ENCODE data around the gene PTOV1. TPM values are rescaled to one million over a fixed set of nuclear protein-coding genes. Genes with fewer than 3 reads are reported as not detected.

The PTOV1 gene
- total and polyA plus RNA-seq, 2 donors, result 63.6 to 125 TPM

DNA sequence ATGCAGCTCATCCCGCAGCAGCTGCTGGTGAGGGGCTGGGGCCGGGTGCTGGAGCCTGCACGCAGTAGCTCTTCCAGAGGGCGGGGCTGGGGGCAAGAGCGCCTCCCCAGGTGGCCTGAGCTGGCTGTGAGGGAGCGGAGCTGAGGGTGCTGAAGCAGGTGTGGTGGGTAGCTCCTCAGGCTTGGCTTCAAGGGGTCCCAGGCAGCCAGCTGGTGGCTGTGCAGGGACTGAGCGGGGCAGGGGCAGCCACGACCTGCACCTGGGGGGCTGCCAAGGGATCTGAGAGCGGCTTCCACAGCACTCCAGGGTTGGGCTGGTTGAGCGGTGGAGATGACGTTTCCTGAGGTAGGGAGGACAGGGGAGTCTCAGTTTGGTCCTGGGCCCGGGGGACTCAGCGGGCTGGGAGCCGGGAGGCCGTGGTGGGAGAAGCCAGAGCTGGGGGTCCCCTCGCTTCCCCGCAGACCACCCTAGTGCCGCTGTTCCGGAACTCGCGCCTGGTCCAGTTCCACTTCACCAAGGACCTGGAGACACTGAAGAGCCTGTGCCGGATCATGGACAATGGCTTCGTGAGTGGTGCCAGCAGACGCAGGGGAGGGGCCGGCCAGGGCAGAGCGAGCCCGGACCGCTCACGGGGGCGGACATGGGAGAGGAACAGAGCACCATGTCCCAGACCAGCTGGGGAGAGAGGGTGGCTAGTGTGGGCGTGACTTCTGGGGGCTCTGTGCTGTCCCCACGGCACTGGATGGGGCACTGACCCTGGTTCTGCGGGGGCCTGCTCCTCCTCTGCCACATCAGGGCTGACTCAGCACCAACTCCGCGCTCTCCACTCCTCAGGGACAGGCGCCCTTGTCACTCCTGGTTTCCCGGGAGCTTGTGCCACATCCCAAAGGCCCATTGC, 7.4 kb downstream of the PTOV1 start:
- peak in 1 of 9 donors; percentile 36 for DNase-seq (ENCODE audit: low read depth in 6 of 9, low spot score in 9 of 9)
- WGBS, result 91% methylated on average over 37 of the region's 37 CpGs
- Histone ChIP-seq H3K4me1 (ENCODE audit: control insufficient read depth in 2 of 2, insufficient read depth in 2 of 2, low read length in 2 of 2) (peaks cover 0 to 21% of the 10 kb centered on the region in 2 donors), H3K4me3 (ENCODE audit: low read length in 2 of 2) (no peak overlapping the region), H3K36me3 (ENCODE audit: control insufficient read depth in 2 of 2, insufficient read depth in 2 of 2, low read length in 1 of 2) (peaks cover 76 to 89% of the 10 kb centered on the region in 2 donors), H3K27ac (ENCODE audit: low read depth in 1 of 2, low read length in 1 of 2) (peak overlapping the region in 1 of 2 donors; percentile 20), H3K27me3 (ENCODE audit: control insufficient read depth in 2 of 2, insufficient read depth in 1 of 2, low read length in 1 of 2) (no peaks in the 10 kb centered on the region), H3K9me3 (ENCODE audit: control insufficient read depth in 2 of 2, insufficient read depth in 1 of 2, low read length in 1 of 2) (no peaks in the 10 kb centered on the region)

DNA sequence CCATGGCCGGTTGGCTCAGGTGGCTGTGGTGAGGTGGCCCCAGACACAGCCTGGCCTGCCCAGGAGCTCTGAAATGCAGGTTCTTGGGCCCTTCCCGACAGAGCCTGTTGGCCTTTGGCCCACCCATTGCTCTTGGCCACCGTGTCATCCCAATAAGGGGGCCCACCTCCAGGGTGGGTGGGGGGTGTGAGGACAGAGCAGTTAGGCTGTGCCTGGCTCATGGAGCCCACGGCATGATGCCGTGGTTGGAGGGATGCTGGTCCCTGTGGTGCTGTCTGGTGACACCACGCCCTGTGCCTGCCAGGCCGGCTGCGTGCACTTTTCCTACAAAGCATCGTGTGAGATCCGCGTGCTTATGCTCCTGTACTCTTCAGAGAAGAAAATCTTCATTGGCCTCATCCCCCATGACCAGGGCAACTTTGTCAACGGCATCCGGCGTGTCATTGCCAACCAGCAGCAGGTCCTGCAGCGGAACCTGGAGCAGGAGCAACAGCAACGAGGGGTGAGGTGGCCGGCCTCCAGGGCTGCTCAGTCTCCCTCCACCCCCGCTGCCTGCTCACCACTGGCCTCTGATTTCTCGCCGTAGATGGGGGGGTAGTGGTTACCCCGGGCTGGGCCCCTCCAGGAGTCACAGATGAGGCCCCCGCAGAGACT, 8.8 kb downstream of the PTOV1 start:
- 96% methylated on average over 22 of the region's 22 CpGs for WGBS
- DNase-seq (ENCODE audit: low read depth in 6 of 9, low spot score in 9 of 9), result no peak
- peaks cover 84 to 99% of the 10 kb centered on the region in 2 donors for H3K36me3 ChIP-seq (ENCODE audit: control insufficient read depth in 2 of 2, insufficient read depth in 2 of 2, low read length in 1 of 2)
- no peaks in the 10 kb centered on the region for H3K9me3 ChIP-seq (ENCODE audit: control insufficient read depth in 2 of 2, insufficient read depth in 1 of 2, low read length in 1 of 2)
- H3K27me3 ChIP-seq (ENCODE audit: control insufficient read depth in 2 of 2, insufficient read depth in 1 of 2, low read length in 1 of 2), result no peaks in the 10 kb centered on the region
- no peak overlapping the region for H3K27ac ChIP-seq (ENCODE audit: low read depth in 1 of 2, low read length in 1 of 2)
- H3K4me3 ChIP-seq (ENCODE audit: low read length in 2 of 2), result no peak overlapping the region
- peaks cover 0 to 13% of the 10 kb centered on the region in 2 donors for H3K4me1 ChIP-seq (ENCODE audit: control insufficient read depth in 2 of 2, insufficient read depth in 2 of 2, low read length in 2 of 2)

DNA sequence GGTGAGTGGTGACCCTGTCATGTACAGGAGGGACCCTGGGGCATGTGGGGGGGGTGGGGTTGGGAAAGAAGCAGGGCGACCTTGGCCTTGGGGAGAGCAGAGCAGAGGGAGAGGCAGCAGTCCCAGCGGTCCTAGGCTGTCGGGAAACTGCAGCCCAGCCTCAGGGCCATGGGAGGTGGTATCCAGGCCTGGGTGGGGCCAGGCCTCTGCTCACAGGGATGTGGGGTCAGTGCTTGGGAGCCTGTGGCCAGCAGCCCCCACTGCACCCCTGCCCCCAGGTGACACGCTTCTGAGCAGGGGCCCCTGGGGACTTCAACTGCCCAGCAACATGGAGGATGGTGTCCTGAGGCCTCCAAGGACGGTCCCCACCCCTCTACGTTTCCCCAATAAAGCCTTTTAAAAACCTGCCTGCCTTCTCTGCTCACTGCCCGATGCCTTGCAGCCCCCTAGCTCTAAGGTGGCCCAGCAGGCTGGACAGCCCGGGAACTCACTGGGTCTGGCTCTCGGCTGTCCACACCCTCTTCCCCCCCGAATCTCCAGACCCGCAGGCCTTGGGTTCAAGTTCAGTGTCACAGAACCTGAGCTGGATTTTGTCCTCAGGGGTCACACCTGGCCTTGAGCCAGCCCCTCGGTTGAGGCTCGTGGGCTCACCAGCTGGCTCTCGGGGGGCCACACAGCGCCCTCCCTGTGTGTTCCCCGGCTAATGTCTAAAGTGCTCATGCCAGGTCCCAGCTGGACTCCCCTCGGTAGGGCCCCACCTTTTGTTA, 9.6 kb downstream of the PTOV1 start:
- Histone ChIP-seq H3K27me3 (ENCODE audit: control insufficient read depth in 2 of 2, insufficient read depth in 1 of 2, low read length in 1 of 2) (no peaks in the 10 kb centered on the region), H3K4me3 (ENCODE audit: low read length in 2 of 2) (no peak overlapping the region), H3K27ac (ENCODE audit: low read depth in 1 of 2, low read length in 1 of 2) (no peak overlapping the region), H3K36me3 (ENCODE audit: control insufficient read depth in 2 of 2, insufficient read depth in 2 of 2, low read length in 1 of 2) (peaks cover 81 to 96% of the 10 kb centered on the region in 2 donors), H3K9me3 (ENCODE audit: control insufficient read depth in 2 of 2, insufficient read depth in 1 of 2, low read length in 1 of 2) (no peaks in the 10 kb centered on the region), H3K4me1 (ENCODE audit: control insufficient read depth in 2 of 2, insufficient read depth in 2 of 2, low read length in 2 of 2) (peaks cover 5 to 20% of the 10 kb centered on the region in 2 donors)
- DNase-seq (ENCODE audit: low read depth in 6 of 9, low spot score in 9 of 9), result no peak
- 94% methylated on average over 17 of the region's 17 CpGs for WGBS

DNA sequence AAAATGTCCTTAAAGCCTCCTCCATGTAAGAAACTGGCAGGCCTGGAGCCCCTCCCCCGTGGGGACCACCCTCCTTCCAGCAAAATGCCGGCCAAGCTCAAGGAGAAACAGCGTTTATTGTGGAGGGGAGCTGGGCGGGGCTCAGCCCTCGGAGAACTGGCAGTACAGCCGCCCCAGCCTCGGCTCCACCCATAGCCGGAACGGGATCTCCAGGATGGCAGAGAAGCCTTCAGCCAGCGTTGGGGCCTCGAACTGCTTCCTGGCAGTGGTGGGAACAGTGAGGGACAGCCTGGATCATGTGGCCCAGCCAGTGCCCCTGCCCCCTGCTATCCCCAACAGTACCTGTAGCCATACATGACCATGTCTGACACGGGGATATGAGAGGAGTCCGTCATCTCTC, 10.1 kb downstream of the PTOV1 start:
- H3K27me3 ChIP-seq (ENCODE audit: control insufficient read depth in 2 of 2, insufficient read depth in 1 of 2, low read length in 1 of 2), result no peaks in the 10 kb centered on the region
- no peaks in the 10 kb centered on the region for H3K9me3 ChIP-seq (ENCODE audit: control insufficient read depth in 2 of 2, insufficient read depth in 1 of 2, low read length in 1 of 2)
- H3K4me3 ChIP-seq (ENCODE audit: low read length in 2 of 2), result no peak overlapping the region
- H3K4me1 ChIP-seq (ENCODE audit: control insufficient read depth in 2 of 2, insufficient read depth in 2 of 2, low read length in 2 of 2), result peaks cover 9 to 25% of the 10 kb centered on the region in 2 donors
- H3K27ac ChIP-seq (ENCODE audit: low read depth in 1 of 2, low read length in 1 of 2), result no peak overlapping the region
- no peak for DNase-seq (ENCODE audit: low read depth in 6 of 9, low spot score in 9 of 9)
- H3K36me3 ChIP-seq (ENCODE audit: control insufficient read depth in 2 of 2, insufficient read depth in 2 of 2, low read length in 1 of 2), result peaks cover 80 to 90% of the 10 kb centered on the region in 2 donors
- 90% methylated on average over 13 of the region's 13 CpGs for whole genome bisulfite sequencing

DNA sequence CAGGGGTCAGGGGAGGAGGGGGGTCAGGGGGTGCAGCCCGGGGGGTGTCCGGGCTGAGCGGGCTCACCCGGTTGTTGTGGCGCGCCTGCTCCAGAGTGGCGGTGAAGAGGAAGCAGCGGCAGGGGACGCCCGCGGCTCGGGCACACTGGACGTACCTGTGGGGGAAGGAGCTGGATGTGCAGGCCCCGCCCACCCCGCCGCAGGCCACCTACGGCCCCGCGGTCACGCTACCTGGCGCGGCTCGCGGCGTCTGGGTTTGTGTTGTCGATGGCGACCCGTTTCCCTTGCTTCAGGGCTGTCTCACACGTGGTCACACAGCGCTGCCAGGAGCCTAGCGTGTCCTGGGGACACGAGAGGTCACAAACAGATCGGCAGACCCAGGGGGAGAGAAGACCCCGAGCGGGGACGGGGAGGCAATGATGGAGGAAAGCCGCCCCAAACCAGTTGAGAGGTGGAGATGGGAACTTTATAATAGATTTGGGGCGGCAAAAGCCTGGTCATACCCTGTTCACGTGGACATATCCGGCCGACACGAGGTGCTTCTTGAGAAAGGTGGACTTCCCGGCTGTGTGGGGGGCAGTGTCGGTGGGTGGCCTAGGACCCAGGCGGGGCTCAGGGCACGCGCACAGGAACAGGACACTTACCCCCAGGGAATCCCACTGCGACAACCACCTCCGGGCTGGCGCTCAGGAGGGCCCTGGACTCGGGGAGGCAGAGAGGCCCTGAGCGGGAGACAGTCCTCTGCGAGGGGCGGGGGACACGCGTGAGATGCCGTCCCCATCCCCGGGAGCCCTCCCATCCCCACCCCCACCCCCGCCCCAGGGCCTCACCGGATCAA, 10.8 kb downstream of the PTOV1 start:
- Histone ChIP-seq H3K4me3 (ENCODE audit: low read length in 2 of 2) (no peak overlapping the region), H3K4me1 (ENCODE audit: control insufficient read depth in 2 of 2, insufficient read depth in 2 of 2, low read length in 2 of 2) (peaks cover 16 to 32% of the 10 kb centered on the region in 2 donors), H3K27ac (ENCODE audit: low read depth in 1 of 2, low read length in 1 of 2) (no peak overlapping the region), H3K9me3 (ENCODE audit: control insufficient read depth in 2 of 2, insufficient read depth in 1 of 2, low read length in 1 of 2) (no peaks in the 10 kb centered on the region), H3K27me3 (ENCODE audit: control insufficient read depth in 2 of 2, insufficient read depth in 1 of 2, low read length in 1 of 2) (no peaks in the 10 kb centered on the region), H3K36me3 (ENCODE audit: control insufficient read depth in 2 of 2, insufficient read depth in 2 of 2, low read length in 1 of 2) (peaks cover 75 to 84% of the 10 kb centered on the region in 2 donors)
- no peak for DNase-seq (ENCODE audit: low read depth in 6 of 9, low spot score in 9 of 9)
- WGBS, result 94% methylated on average over 60 of the region's 60 CpGs

DNA sequence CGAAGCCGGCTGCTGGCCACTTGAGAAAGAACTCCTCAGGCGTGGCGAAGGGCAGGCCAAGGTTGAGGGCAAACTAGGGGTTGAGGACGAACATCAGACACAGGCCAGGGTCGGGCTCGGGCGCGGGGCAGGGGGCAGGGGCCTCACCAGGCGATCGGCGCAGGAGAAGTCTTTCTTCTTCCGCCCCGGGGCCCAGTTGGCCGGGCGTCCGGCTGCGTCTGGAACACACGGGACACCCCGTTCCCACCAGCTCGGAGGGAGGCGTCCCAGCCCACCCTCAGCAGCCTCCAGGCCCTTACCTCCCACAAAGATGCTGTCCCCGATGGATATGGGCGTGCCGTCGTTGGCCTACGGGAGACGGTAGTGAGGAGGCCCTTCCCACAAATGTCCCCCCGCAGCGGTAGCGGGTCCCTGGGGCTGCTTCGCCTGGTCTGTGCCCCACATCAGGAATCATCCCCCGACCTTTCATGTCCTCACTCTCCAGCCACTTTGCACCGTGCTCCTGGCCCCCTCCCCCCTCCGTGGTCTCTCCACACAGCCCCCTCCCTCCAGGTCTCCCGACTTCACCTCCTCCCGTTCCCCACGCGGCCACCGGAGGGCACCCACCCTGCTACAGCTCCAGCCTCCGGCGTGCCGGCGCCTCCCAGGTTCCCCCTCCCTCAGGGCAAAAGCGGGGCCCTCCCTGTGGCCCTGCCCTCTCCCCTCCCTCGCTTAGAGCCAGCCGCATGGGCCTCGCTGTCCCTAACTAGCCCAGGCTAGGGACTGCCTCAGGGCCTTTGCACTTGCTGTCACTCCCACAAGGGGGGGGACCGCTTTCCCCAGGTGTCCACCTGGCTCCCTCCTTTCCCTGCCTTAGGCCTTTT, 11.7 kb downstream of the PTOV1 start:
- no peak overlapping the region for H3K27ac ChIP-seq (ENCODE audit: low read depth in 1 of 2, low read length in 1 of 2)
- H3K4me1 ChIP-seq (ENCODE audit: control insufficient read depth in 2 of 2, insufficient read depth in 2 of 2, low read length in 2 of 2), result peaks cover 16 to 32% of the 10 kb centered on the region in 2 donors
- H3K4me3 ChIP-seq (ENCODE audit: low read length in 2 of 2), result no peak overlapping the region
- H3K36me3 ChIP-seq (ENCODE audit: control insufficient read depth in 2 of 2, insufficient read depth in 2 of 2, low read length in 1 of 2), result peaks cover 66 to 75% of the 10 kb centered on the region in 2 donors
- H3K9me3 ChIP-seq (ENCODE audit: control insufficient read depth in 2 of 2, insufficient read depth in 1 of 2, low read length in 1 of 2), result no peaks in the 10 kb centered on the region
- H3K27me3 ChIP-seq (ENCODE audit: control insufficient read depth in 2 of 2, insufficient read depth in 1 of 2, low read length in 1 of 2), result no peaks in the 10 kb centered on the region
- 94% methylated on average over 49 of the region's 49 CpGs for WGBS
- no peak for DNase-seq (ENCODE audit: low read depth in 6 of 9, low spot score in 9 of 9)

DNA sequence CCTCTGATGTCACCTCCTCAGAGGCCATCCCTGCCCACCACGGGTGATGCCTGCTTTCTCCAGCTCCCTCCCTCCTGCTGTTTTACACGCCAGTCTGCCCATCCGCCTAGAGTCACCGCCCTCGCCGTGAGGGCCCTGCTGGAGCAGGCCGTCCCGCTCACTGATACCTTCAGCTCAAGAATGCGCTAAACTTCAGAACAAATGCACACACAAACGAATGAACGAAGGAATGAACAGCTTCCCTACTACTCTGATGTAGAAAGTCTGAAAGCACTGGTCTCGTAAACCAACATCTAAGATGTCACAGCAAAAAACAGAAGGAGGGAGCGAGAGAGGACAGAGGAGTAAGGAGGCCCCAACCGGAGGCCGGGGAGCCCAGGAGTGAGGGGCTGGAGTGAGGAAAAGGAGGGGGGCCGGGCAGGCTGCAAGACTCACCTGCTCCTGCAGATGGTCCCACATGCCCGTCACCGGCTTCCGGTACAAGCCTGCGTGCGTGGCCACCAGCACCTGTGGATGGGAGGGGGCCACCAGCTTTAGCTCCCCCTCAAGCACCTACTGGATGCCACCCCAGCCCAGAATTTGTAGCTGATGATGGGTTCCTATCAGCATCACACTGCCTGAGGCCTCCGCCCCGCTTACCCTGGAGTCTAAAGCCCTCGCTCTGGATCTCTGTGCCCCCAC, 12.4 kb downstream of the PTOV1 start:
- Histone ChIP-seq H3K27me3 (ENCODE audit: control insufficient read depth in 2 of 2, insufficient read depth in 1 of 2, low read length in 1 of 2) (no peaks in the 10 kb centered on the region), H3K9me3 (ENCODE audit: control insufficient read depth in 2 of 2, insufficient read depth in 1 of 2, low read length in 1 of 2) (peaks cover 0 to 4% of the 10 kb centered on the region in 2 donors), H3K36me3 (ENCODE audit: control insufficient read depth in 2 of 2, insufficient read depth in 2 of 2, low read length in 1 of 2) (peaks cover 60 to 68% of the 10 kb centered on the region in 2 donors), H3K4me1 (ENCODE audit: control insufficient read depth in 2 of 2, insufficient read depth in 2 of 2, low read length in 2 of 2) (peaks cover 16 to 32% of the 10 kb centered on the region in 2 donors), H3K4me3 (ENCODE audit: low read length in 2 of 2) (no peak overlapping the region), H3K27ac (ENCODE audit: low read depth in 1 of 2, low read length in 1 of 2) (no peak overlapping the region)
- 97% methylated on average over 24 of the region's 24 CpGs for WGBS
- no peak for DNase-seq (ENCODE audit: low read depth in 6 of 9, low spot score in 9 of 9)

All from thymus (tissue), 11 donors.